Breast epithelium (tissue), 4 donors: ENCODE measurements around the gene MCM7. TPM values are rescaled to one million over a fixed set of nuclear protein-coding genes. Genes with fewer than 3 reads are reported as not detected.

ENCODE experiments used
- DNase-seq, 2 donors: peaks; one replicate each; pipeline ENCODE4 v3.0.0-alpha.2; 2019; ENCODE audit warnings: low spot score in 2 of 2
- H3K27ac ChIP-seq, 2 donors: fragments of 200-600 bp; sonication (generic) in 1 of 2; one replicate each; pipeline ENCODE4 v1.5.1; 2016 to 2019; ENCODE audit warnings: mild to moderate bottlenecking in 1 of 2
- H3K27me3 ChIP-seq, 2 donors: fragments of 200-600 bp; sonication (generic) in 1 of 2; one replicate each; pipeline versions ENCODE4 v1.5.1 to v1.6.0; 2017 to 2019; ENCODE audit warnings: control low read depth in 1 of 2, mild to moderate bottlenecking in 1 of 2
- H3K36me3 ChIP-seq: fragments of 200-600 bp; one replicate; pipeline ENCODE4 v1.5.1; 2019
- H3K4me1 ChIP-seq, 2 donors: fragments of 200-600 bp; sonication (generic); one replicate each; pipeline ENCODE4 v1.5.1; 2016 to 2019; ENCODE audit warnings: control low read depth in 1 of 2
- H3K4me3 ChIP-seq, 3 donors: fragments of 200-600 bp; sonication (generic); 1 replicate in 2 of 3; 2 replicates in 1 of 3; pipeline ENCODE4 v1.5.1; 2016 to 2019; ENCODE audit warnings: mild to moderate bottlenecking in 3 of 3, moderate library complexity in 2 of 3
- H3K9me3 ChIP-seq, 2 donors: fragments of 200-600 bp; sonication (generic) in 1 of 2; one replicate each; pipeline ENCODE4 v1.5.1; 2016 to 2019; ENCODE audit warnings: control low read depth in 1 of 2
- POLR2A ChIP-seq: fragments of 450-650 bp; IDR thresholded peaks from one replicate; pipeline ENCODE4 v1.6.1; 2016; ENCODE audit warnings: antibody characterized with exemption, mild to moderate bottlenecking, moderate library complexity
- POLR2AphosphoS5 ChIP-seq, 3 donors: sonication (generic); formaldehyde crosslinking; IDR thresholded peaks; one replicate each; pipeline ENCODE4 v1.6.1; 2017; ENCODE audit warnings: antibody characterized with exemption in 3 of 3
- intact Hi-C: fragments of 100-400 bp; cut with DNase I; formaldehyde crosslinking; loops from one replicate; pipeline ENCODE4 v1.15.1; 2023; ENCODE audit warnings: low total_unique reads
- total RNA-seq, 3 donors: library from RNA; depleted of rRNA; stranded (reverse); fragments of >200 nt; gene quantifications; one replicate each; pipeline ENCODE4 v1.1.0, GENCODE V29; 2016
- TF ChIP-seq, protein P1 (sequence below), 3 donors: fragments of 450-650 bp; IDR thresholded peaks; one replicate each; pipeline ENCODE4 v1.5.1; 2016 to 2017; ENCODE audit warnings: antibody characterized with exemption in 3 of 3, mild to moderate bottlenecking in 3 of 3, moderate library complexity in 3 of 3

The MCM7 gene
- total RNA-seq, 3 donors from 2014 or later = 46.9 to 51.7 (median 50.1) TPM

DNA sequence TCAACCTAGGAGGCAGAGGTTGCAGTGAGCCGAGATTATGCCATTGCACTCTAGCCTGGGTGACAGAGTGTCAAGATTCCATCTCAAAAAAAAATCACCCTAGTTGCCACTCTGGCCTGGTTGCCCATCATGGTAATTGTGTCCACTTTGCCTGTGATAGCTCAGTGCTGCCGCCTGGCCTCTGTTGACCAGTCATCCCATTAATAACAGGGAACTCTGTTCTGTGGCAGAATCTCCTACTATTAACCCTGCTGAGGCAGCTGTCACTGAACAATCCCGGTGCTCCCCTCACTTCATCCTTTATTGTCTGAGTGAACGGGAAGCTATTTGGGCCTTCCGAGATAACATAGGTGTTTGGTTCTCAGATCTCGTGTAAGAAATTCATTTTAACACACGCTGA is 34.2 kb downstream of the MCM7 start:
- no peak overlapping the region for H3K4me3 ChIP-seq
- H3K27me3 ChIP-seq = no peaks in the 10 kb centered on the region
- intact Hi-C loops = no loop called here
- H3K36me3 ChIP-seq = peaks cover 17% of the 10 kb centered on the region
- no peak for TF ChIP-seq POLR2A
- TF ChIP-seq, protein P1, sequence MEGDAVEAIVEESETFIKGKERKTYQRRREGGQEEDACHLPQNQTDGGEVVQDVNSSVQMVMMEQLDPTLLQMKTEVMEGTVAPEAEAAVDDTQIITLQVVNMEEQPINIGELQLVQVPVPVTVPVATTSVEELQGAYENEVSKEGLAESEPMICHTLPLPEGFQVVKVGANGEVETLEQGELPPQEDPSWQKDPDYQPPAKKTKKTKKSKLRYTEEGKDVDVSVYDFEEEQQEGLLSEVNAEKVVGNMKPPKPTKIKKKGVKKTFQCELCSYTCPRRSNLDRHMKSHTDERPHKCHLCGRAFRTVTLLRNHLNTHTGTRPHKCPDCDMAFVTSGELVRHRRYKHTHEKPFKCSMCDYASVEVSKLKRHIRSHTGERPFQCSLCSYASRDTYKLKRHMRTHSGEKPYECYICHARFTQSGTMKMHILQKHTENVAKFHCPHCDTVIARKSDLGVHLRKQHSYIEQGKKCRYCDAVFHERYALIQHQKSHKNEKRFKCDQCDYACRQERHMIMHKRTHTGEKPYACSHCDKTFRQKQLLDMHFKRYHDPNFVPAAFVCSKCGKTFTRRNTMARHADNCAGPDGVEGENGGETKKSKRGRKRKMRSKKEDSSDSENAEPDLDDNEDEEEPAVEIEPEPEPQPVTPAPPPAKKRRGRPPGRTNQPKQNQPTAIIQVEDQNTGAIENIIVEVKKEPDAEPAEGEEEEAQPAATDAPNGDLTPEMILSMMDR (IDR thresholded peaks at IDR 0.05) = no peak
- H3K4me1 ChIP-seq = no peaks in the 10 kb centered on the region
- no peak for DNase-seq
- H3K9me3 ChIP-seq = peaks cover 18 to 23% of the 10 kb centered on the region in 2 donors
- H3K27ac ChIP-seq = no peak overlapping the region

GRCh38 chr7:100065452-100066186 is 35.6 kb downstream of the MCM7 start:
- Histone ChIP-seq H3K27me3 (no peaks in the 10 kb centered on the region), H3K4me3 (no peak overlapping the region), H3K4me1 (no peaks in the 10 kb centered on the region), H3K36me3 (peaks cover 4% of the 10 kb centered on the region), H3K27ac (peak overlapping the region; percentile 22 to 42), H3K9me3 (peaks cover 4 to 10% of the 10 kb centered on the region in 2 donors)
- no peak for DNase-seq
- TF ChIP-seq, protein P1 (IDR thresholded peaks at IDR 0.05) = no peak
- peak in 1 of 3 donors; percentile 85 for TF ChIP-seq POLR2AphosphoS5 (IDR thresholded peaks at IDR 0.05)
- intact Hi-C loops = no loop called here

- H3K9me3 ChIP-seq = no peaks in the 10 kb centered on the region
- H3K36me3 ChIP-seq = no peaks in the 10 kb centered on the region
- intact Hi-C loops = no loop called here
- DNase-seq = no peak
- H3K27ac ChIP-seq = no peak overlapping the region
- H3K4me1 ChIP-seq = no peaks in the 10 kb centered on the region
- TF ChIP-seq POLR2AphosphoS5 (IDR thresholded peaks at IDR 0.05) = no peak
- TF ChIP-seq, protein P1 (IDR thresholded peaks at IDR 0.05) = no peak
- H3K27me3 ChIP-seq = no peaks in the 10 kb centered on the region
- H3K4me3 ChIP-seq = no peak overlapping the region
Measured at GRCh38 chr7:100064162-100064561, 37.0 kb downstream of the MCM7 start.

DNA sequence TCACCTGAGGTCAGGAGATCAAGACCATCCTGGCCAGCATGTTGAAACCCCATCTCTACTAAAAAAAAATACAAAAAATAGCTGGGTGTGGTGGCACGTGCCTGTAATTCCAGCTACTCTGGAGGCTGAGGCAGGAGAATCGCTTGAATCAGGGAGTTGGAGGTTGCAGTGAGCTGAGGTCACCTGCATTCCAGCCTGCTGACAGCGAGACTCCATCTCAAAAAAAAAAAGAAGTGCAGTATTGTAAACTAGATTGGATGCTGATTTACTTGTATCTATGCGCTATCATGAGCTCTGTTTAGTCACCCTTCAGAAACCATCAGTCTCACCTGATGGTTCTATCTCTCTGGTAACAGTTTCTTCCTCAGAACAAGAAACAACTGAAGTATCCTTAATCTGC is 37.8 kb downstream of the MCM7 start:
- Histone ChIP-seq H3K36me3 (no peaks in the 10 kb centered on the region), H3K4me3 (no peak overlapping the region), H3K27me3 (no peaks in the 10 kb centered on the region), H3K9me3 (no peaks in the 10 kb centered on the region), H3K27ac (no peak overlapping the region), H3K4me1 (no peaks in the 10 kb centered on the region)
- TF ChIP-seq, protein P1 (IDR thresholded peaks at IDR 0.05) = no peak
- TF ChIP-seq POLR2A (no peak), POLR2AphosphoS5 (IDR thresholded peaks at IDR 0.05) (no peak)
- intact Hi-C loops = no loop called here
- DNase-seq = no peak

- TF ChIP-seq, protein P1 (IDR thresholded peaks at IDR 0.05) = no peak
- no peak for TF ChIP-seq POLR2AphosphoS5 (IDR thresholded peaks at IDR 0.05)
- no peaks in the 10 kb centered on the region for H3K4me1 ChIP-seq
- no peak overlapping the region for H3K4me3 ChIP-seq
- DNase-seq = no peak
- H3K27me3 ChIP-seq = no peaks in the 10 kb centered on the region
- no peaks in the 10 kb centered on the region for H3K36me3 ChIP-seq
- no peaks in the 10 kb centered on the region for H3K9me3 ChIP-seq
- H3K27ac ChIP-seq = no peak overlapping the region
- intact Hi-C loops = no loop called here
Measured at GRCh38 chr7:100061518-100062193, 39.5 kb downstream of the MCM7 start.
